Peyer's patch (tissue), 4 donors: Measurements from ENCODE around the gene VTN.

ENCODE experiments used
- POLR2A ChIP-seq, 2 donors: fragments of 450-650 bp; IDR thresholded peaks; one replicate each; pipeline ENCODE4 v1.5.1; 2017; ENCODE audit warnings: antibody characterized with exemption in 2 of 2, mild to moderate bottlenecking in 2 of 2, moderate library complexity in 2 of 2
- TF ChIP-seq, protein P1 (sequence below), 6 experiments: fragments of 450-650 bp in 4 of 6; fragments of 200-600 bp in 2 of 6; sonication (generic) in 1 of 6; IDR thresholded peaks; one replicate each; pipeline ENCODE4 v1.5.1; 2017 to 2019; ENCODE audit warnings: antibody characterized with exemption in 6 of 6, mild to moderate bottlenecking in 3 of 6, moderate library complexity in 1 of 6

- no peak for TF ChIP-seq POLR2A (IDR thresholded peaks at IDR 0.05)
- TF ChIP-seq, protein P1, sequence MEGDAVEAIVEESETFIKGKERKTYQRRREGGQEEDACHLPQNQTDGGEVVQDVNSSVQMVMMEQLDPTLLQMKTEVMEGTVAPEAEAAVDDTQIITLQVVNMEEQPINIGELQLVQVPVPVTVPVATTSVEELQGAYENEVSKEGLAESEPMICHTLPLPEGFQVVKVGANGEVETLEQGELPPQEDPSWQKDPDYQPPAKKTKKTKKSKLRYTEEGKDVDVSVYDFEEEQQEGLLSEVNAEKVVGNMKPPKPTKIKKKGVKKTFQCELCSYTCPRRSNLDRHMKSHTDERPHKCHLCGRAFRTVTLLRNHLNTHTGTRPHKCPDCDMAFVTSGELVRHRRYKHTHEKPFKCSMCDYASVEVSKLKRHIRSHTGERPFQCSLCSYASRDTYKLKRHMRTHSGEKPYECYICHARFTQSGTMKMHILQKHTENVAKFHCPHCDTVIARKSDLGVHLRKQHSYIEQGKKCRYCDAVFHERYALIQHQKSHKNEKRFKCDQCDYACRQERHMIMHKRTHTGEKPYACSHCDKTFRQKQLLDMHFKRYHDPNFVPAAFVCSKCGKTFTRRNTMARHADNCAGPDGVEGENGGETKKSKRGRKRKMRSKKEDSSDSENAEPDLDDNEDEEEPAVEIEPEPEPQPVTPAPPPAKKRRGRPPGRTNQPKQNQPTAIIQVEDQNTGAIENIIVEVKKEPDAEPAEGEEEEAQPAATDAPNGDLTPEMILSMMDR (IDR thresholded peaks at IDR 0.05) = no peak
These were observed 4.6 kb downstream of the VTN start for GRCh38 chr17:28365487-28365886.
